ENCODE measurements around the gene ABR. TPM values are rescaled to one million over a fixed set of nuclear protein-coding genes. Genes with fewer than 3 reads are reported as not detected.

The ABR gene
- total RNA-seq, 1 experiment from 2014 or later, result 78.3 TPM

DNA sequence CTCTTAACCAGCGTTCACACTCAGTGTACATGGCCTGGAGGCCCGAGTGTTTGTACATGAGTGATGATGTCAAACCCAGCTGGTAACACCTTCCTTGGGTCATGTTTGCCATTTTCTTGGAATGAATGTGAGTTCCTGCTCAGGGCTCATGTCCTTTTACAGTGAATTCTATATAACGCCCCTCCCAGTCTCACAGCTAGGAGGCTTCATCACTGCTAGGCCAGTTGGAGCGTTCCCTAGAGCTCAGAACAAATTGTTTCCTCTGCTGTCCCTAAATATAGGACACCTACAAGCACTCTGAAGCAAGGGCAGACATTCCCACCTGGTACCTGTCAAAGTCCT, 177.4 kb downstream of the ABR start:
- Mint-ChIP-seq H3K27me3 (ENCODE audit: insufficient read depth, unreplicated experiment) (no peaks in the 10 kb centered on the region), H3K4me1 (ENCODE audit: low read depth, unreplicated experiment) (peaks cover 21% of the 10 kb centered on the region), H3K9me3 (ENCODE audit: unreplicated experiment) (no peaks in the 10 kb centered on the region), H3K27ac (ENCODE audit: unreplicated experiment) (no peak overlapping the region), H3K36me3 (ENCODE audit: insufficient read depth, unreplicated experiment) (peaks cover 74% of the 10 kb centered on the region), H3K4me3 (ENCODE audit: unreplicated experiment) (no peak overlapping the region)
- ChIA-PET POLR2A (no interaction called here), CTCF (interaction anchor here (0.6 kb wide), 2 partner anchors 54 to 115 kb away, joined by 3 to 4 read pairs; no protein-coding TSS in a partner anchor)
- peaks cover 8% of the 10 kb centered on the region for H3K36me3 ChIP-seq (ENCODE audit: control insufficient read depth, insufficient read depth, low read length)
- peaks cover 19% of the 10 kb centered on the region for H3K4me1 ChIP-seq
- H3K27me3 ChIP-seq (replicated peaks; ENCODE audit: control insufficient read depth, insufficient read depth, low read length), result no peaks in the 10 kb centered on the region
- no TSS peak for BruUV-seq (replicated peaks)
- no peak overlapping the region for H3K4me3 ChIP-seq (ENCODE audit: low read depth, low read length)
- no peaks in the 10 kb centered on the region for H3K9me3 ChIP-seq
- no peak for DNase-seq
- intact Hi-C loops (cut with micrococcal nuclease; ENCODE audit: unreplicated experiment), result no loop called here
- TF ChIP-seq, protein P1, sequence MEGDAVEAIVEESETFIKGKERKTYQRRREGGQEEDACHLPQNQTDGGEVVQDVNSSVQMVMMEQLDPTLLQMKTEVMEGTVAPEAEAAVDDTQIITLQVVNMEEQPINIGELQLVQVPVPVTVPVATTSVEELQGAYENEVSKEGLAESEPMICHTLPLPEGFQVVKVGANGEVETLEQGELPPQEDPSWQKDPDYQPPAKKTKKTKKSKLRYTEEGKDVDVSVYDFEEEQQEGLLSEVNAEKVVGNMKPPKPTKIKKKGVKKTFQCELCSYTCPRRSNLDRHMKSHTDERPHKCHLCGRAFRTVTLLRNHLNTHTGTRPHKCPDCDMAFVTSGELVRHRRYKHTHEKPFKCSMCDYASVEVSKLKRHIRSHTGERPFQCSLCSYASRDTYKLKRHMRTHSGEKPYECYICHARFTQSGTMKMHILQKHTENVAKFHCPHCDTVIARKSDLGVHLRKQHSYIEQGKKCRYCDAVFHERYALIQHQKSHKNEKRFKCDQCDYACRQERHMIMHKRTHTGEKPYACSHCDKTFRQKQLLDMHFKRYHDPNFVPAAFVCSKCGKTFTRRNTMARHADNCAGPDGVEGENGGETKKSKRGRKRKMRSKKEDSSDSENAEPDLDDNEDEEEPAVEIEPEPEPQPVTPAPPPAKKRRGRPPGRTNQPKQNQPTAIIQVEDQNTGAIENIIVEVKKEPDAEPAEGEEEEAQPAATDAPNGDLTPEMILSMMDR (IDR thresholded peaks at IDR 0.05; ENCODE audit: insufficient read depth in 1 of 2, low read depth in 1 of 2, low read length in 1 of 2, severe bottlenecking in 1 of 2, unreplicated experiment in 1 of 2), result no peak

DNA sequence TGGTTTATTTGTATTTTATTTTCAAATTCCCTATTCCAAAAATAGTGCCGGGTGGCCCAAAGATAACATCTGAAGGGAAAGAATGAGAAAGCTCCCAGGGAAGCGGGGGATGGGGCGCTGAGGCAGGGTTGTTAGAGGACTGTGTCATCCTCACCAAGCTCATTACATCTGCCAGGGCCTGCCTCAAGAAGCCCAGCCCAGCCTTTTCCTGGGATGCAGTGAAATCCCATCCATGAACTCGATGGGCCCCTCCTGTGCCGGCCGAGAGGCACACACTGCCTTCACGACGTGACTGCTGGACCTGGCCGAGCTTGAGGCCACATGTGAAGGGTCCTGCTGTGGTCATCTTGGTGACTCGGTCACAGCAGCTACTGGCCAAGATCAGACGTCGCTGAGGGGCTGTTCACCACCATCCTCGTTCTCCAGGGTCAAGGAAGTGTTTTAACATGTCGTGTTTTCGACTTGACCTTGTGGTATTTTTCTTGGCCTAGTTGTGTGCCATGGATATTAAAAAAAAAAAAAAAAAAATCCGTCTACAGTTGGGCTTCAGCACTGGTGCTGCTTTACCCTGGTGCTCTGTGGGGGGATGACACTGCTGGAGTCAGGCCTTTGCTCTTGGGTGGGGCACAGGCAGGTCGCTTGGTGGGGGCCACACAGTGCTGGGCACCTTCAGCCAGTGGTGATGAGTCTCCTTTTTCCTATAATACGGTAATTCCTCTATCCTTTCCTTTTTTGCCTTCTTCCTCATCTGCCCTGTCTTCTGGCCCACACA, 178.0 kb downstream of the ABR start:
- Histone ChIP-seq H3K27me3 (replicated peaks; ENCODE audit: control insufficient read depth, insufficient read depth, low read length) (no peaks in the 10 kb centered on the region), H3K4me3 (ENCODE audit: low read depth, low read length) (no peak overlapping the region), H3K36me3 (ENCODE audit: control insufficient read depth, insufficient read depth, low read length) (peaks cover 8% of the 10 kb centered on the region), H3K4me1 (peaks cover 19% of the 10 kb centered on the region), H3K9me3 (no peaks in the 10 kb centered on the region)
- Mint-ChIP-seq H3K27ac (ENCODE audit: unreplicated experiment) (no peak overlapping the region), H3K9me3 (ENCODE audit: unreplicated experiment) (no peaks in the 10 kb centered on the region), H3K27me3 (ENCODE audit: insufficient read depth, unreplicated experiment) (no peaks in the 10 kb centered on the region), H3K4me1 (ENCODE audit: low read depth, unreplicated experiment) (peaks cover 21% of the 10 kb centered on the region), H3K36me3 (ENCODE audit: insufficient read depth, unreplicated experiment) (peaks cover 78% of the 10 kb centered on the region), H3K4me3 (ENCODE audit: unreplicated experiment) (no peak overlapping the region)
- ChIA-PET CTCF (no interaction called here), POLR2A (no interaction called here)
- no TSS peak for BruUV-seq (replicated peaks)
- intact Hi-C loops (cut with micrococcal nuclease; ENCODE audit: unreplicated experiment), result no loop called here
- TF ChIP-seq, protein P1 (IDR thresholded peaks at IDR 0.05; ENCODE audit: insufficient read depth in 1 of 2, low read depth in 1 of 2, low read length in 1 of 2, severe bottlenecking in 1 of 2, unreplicated experiment in 1 of 2), result no peak
- no peak for DNase-seq

DNA sequence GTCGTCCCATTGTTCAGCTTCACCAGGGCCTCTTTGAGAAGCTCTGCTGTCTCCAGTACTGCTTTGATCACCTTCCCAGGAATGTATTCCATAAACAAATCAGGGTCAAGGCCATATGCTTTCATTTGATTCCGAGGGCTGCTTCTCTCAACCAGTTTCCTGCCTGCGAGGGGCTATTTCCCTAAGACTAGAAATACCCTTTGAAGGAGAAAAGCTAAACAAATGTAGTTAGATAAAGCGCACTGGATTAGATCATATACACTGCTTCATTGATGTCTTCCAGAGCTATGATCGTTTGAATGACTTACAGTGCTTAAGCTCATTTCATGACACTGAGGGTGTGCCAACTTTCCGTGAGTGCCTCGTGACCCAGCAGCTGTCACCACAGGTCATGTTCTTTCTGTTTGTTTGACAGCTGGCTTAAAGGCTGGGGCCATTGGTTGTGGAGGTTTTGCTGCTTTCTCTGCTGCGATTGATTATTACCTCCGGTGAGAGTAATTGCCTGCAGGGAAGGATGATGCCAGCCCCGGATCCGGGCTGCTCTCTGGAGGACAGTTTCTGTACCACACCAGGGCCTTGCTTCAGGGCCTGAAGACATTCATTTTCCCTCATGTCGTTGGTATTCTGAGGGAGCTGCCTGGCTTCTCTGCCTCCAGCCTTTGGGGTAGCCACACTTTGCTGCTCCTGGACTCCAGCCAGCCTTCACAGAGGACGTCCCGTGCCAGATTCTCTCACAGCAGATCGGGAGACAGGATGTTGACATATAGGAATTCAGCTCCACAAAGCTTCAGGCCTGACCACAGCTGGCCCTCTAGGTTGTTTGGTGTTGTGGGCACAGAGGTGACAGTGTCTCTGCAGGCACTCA, 179.0 kb downstream of the ABR start:
- no TSS peak for BruUV-seq (replicated peaks)
- Mint-ChIP-seq H3K4me1 (ENCODE audit: low read depth, unreplicated experiment) (peaks cover 21% of the 10 kb centered on the region), H3K27ac (ENCODE audit: unreplicated experiment) (no peak overlapping the region), H3K36me3 (ENCODE audit: insufficient read depth, unreplicated experiment) (peaks cover 78% of the 10 kb centered on the region), H3K4me3 (ENCODE audit: unreplicated experiment) (no peak overlapping the region), H3K27me3 (ENCODE audit: insufficient read depth, unreplicated experiment) (no peaks in the 10 kb centered on the region), H3K9me3 (ENCODE audit: unreplicated experiment) (no peaks in the 10 kb centered on the region)
- H3K27me3 ChIP-seq (replicated peaks; ENCODE audit: control insufficient read depth, insufficient read depth, low read length), result no peaks in the 10 kb centered on the region
- no peak for DNase-seq
- no peaks in the 10 kb centered on the region for H3K9me3 ChIP-seq
- peaks cover 8% of the 10 kb centered on the region for H3K36me3 ChIP-seq (ENCODE audit: control insufficient read depth, insufficient read depth, low read length)
- ChIA-PET CTCF (interaction anchor here (0.7 kb wide), 1 partner anchor 56 kb away, joined by 5 read pairs; no protein-coding TSS in a partner anchor), POLR2A (no interaction called here)
- intact Hi-C loops (cut with micrococcal nuclease; ENCODE audit: unreplicated experiment), result no loop called here
- TF ChIP-seq, protein P1 (IDR thresholded peaks at IDR 0.05; ENCODE audit: insufficient read depth in 1 of 2, low read depth in 1 of 2, low read length in 1 of 2, severe bottlenecking in 1 of 2, unreplicated experiment in 1 of 2), result no peak
- H3K4me3 ChIP-seq (ENCODE audit: low read depth, low read length), result no peak overlapping the region
- H3K4me1 ChIP-seq, result peaks cover 13% of the 10 kb centered on the region

Data from Caco-2 (cell line).